H9 (cell line): ENCODE data around the gene NECAB2. TPM values are rescaled to one million over a fixed set of nuclear protein-coding genes. Genes with fewer than 3 reads are reported as not detected.
A peak's percentile ranks its signal among the peaks of the same experiment; 100 is the strongest.

Source experiments
- DNase-seq: peaks from one replicate; pipeline ENCODE4 v3.0.0-alpha.2; 2017
- H2AFZ ChIP-seq: one replicate; pipeline ENCODE4 v1.6.1; 2013; ENCODE audit warnings: mild to moderate bottlenecking, low read length, control low read depth, moderate library complexity
- H2AK5ac ChIP-seq: 2 replicates; pipeline ENCODE4 v1.6.1; 2013; ENCODE audit warnings: low read length, control low read depth, mixed read lengths; ENCODE audit not compliant: insufficient read length
- H2BK120ac ChIP-seq: one replicate; pipeline ENCODE4 v1.6.1; 2013; ENCODE audit warnings: low read depth, mild to moderate bottlenecking, low read length, control low read depth, inconsistent platforms; ENCODE audit not compliant: poor library complexity, severe bottlenecking
- H2BK12ac ChIP-seq: 2 replicates; pipeline ENCODE4 v1.6.1; 2013; ENCODE audit warnings: low read length, control low read depth, mixed read lengths, low read depth; ENCODE audit not compliant: insufficient read length
- H2BK15ac ChIP-seq: 2 replicates; pipeline ENCODE4 v1.6.1; 2013; ENCODE audit warnings: low read depth, low read length, control low read depth
- H2BK20ac ChIP-seq: one replicate; pipeline ENCODE4 v1.6.1; 2013; ENCODE audit warnings: low read depth, mild to moderate bottlenecking, low read length, control low read depth, inconsistent platforms; ENCODE audit not compliant: poor library complexity, severe bottlenecking
- H2BK5ac ChIP-seq: 2 replicates; pipeline ENCODE4 v1.6.1; 2013; ENCODE audit warnings: low read length, control low read depth, mixed read lengths; ENCODE audit not compliant: insufficient read length
- H3K14ac ChIP-seq: 2 replicates; pipeline ENCODE4 v1.6.1; 2013; ENCODE audit warnings: low read length, control low read depth; ENCODE audit not compliant: insufficient read depth
- H3K18ac ChIP-seq: 2 replicates; pipeline ENCODE4 v1.6.1; 2013; ENCODE audit warnings: low read depth, mild to moderate bottlenecking, mixed read lengths, low read length, control low read depth; ENCODE audit not compliant: insufficient read length
- H3K23ac ChIP-seq: 2 replicates; pipeline ENCODE4 v1.6.1; 2013; ENCODE audit warnings: low read length, control low read depth, mixed read lengths, low read depth; ENCODE audit not compliant: insufficient read length
- H3K23me2 ChIP-seq: 2 replicates; pipeline ENCODE4 v1.6.1; 2013; ENCODE audit warnings: low read depth, mild to moderate bottlenecking, mixed read lengths, low read length, control low read depth; ENCODE audit not compliant: insufficient read length, poor library complexity, severe bottlenecking
- H3K27ac ChIP-seq: 2 replicates; pipeline ENCODE4 v1.5.1; 2013; ENCODE audit warnings: low read length, control low read depth, mixed read lengths, low read depth; ENCODE audit not compliant: insufficient read length
- H3K27me3 ChIP-seq: 2 replicates; pipeline ENCODE4 v1.6.1; 2013; ENCODE audit warnings: low read length, control low read depth, inconsistent platforms; ENCODE audit not compliant: insufficient read depth
- H3K4ac ChIP-seq: 2 replicates; pipeline ENCODE4 v1.6.1; 2013; ENCODE audit warnings: low read depth, mild to moderate bottlenecking, control low read depth, inconsistent platforms, low read length, moderate library complexity
- H3K4me1 ChIP-seq: 2 replicates; pipeline ENCODE4 v1.6.1; 2013; ENCODE audit warnings: low read length, control low read depth, inconsistent platforms; ENCODE audit not compliant: insufficient read depth
- H3K4me2 ChIP-seq: 2 replicates; pipeline ENCODE4 v1.6.1; 2013; ENCODE audit warnings: low read length, control low read depth, mixed read lengths; ENCODE audit not compliant: insufficient read length, insufficient read depth
- H3K56ac ChIP-seq: 2 replicates; pipeline ENCODE4 v1.6.1; 2013; ENCODE audit warnings: low read depth, mild to moderate bottlenecking, mixed read lengths, low read length, control low read depth; ENCODE audit not compliant: insufficient read length
- H3K79me1 ChIP-seq: 2 replicates; pipeline ENCODE4 v1.6.1; 2013; ENCODE audit warnings: low read depth, mild to moderate bottlenecking, moderate library complexity, low read length, control low read depth, inconsistent platforms; ENCODE audit not compliant: insufficient read depth, poor library complexity, severe bottlenecking
- H3K79me2 ChIP-seq: 2 replicates; pipeline ENCODE4 v1.6.1; 2013; ENCODE audit warnings: low read length, control low read depth, inconsistent platforms; ENCODE audit not compliant: insufficient read depth
- H3K9ac ChIP-seq: 2 replicates; pipeline ENCODE4 v1.6.1; 2013; ENCODE audit warnings: low read length, control low read depth, mixed read lengths; ENCODE audit not compliant: insufficient read length; ENCODE audit errors: extremely low read depth
- H3K9me3 ChIP-seq: one replicate; pipeline ENCODE4 v1.6.1; 2013; ENCODE audit warnings: low read depth, low read length, inconsistent platforms; ENCODE audit not compliant: control insufficient read depth
- H3T11ph ChIP-seq: one replicate; pipeline ENCODE4 v1.6.1; 2013; ENCODE audit warnings: mild to moderate bottlenecking, low read length, control low read depth, inconsistent platforms
- H4K20me1 ChIP-seq: one replicate; pipeline ENCODE4 v1.6.1; 2013; ENCODE audit not compliant: control insufficient read depth, insufficient read length, insufficient read depth
- H4K5ac ChIP-seq: 2 replicates; pipeline ENCODE4 v1.6.1; 2013; ENCODE audit warnings: low read depth, mild to moderate bottlenecking, mixed read lengths, low read length, control low read depth; ENCODE audit not compliant: insufficient read length
- H4K8ac ChIP-seq: replicated peaks from 2 replicates; pipeline ENCODE4 v1.6.1; 2013; ENCODE audit warnings: low read length, control low read depth, mixed read lengths, low read depth; ENCODE audit not compliant: insufficient read length
- H4K91ac ChIP-seq: 2 replicates; pipeline ENCODE4 v1.6.1; 2013; ENCODE audit warnings: low read depth, mild to moderate bottlenecking, moderate library complexity, mixed read lengths, low read length, control low read depth; ENCODE audit not compliant: insufficient read length
- H3K27ac Mint-ChIP-seq, 3 experiments: 2 replicates in 2 of 3; 3 replicates in 1 of 3; pipeline ENCODE4 v1.8.0; 2020 to 2021; ENCODE audit warnings: mixed read lengths in 3 of 3, mild to moderate bottlenecking in 1 of 3, moderate library complexity in 1 of 3
- H3K27me3 Mint-ChIP-seq: 2 replicates; pipeline ENCODE4 v1.8.0; 2021; ENCODE audit warnings: low read depth, mild to moderate bottlenecking, moderate library complexity, mixed read lengths
- H3K36me3 Mint-ChIP-seq, 3 experiments: 2 replicates in 2 of 3; 3 replicates in 1 of 3; pipeline ENCODE4 v1.8.0; 2020 to 2021; ENCODE audit warnings: low read depth in 3 of 3, mixed read lengths in 3 of 3; ENCODE audit not compliant: insufficient read depth in 1 of 3
- H3K4me1 Mint-ChIP-seq, 2 experiments: 2 replicates each; pipeline ENCODE4 v1.8.0; 2020; ENCODE audit warnings: mixed read lengths in 2 of 2
- H3K4me3 Mint-ChIP-seq, 2 experiments: 2 replicates in 1 of 2; 3 replicates in 1 of 2; pipeline ENCODE4 v1.8.0; 2020 to 2021; ENCODE audit warnings: mild to moderate bottlenecking in 2 of 2, mixed read lengths in 2 of 2, moderate library complexity in 1 of 2
- H3K9me3 Mint-ChIP-seq, 2 experiments: 2 replicates in 1 of 2; 3 replicates in 1 of 2; pipeline ENCODE4 v1.8.0; 2020; ENCODE audit warnings: mild to moderate bottlenecking in 2 of 2, mixed read lengths in 2 of 2, moderate library complexity in 1 of 2
- CTCF ChIP-seq: fragments of 200-600 bp; sonication (generic); conservative IDR thresholded peaks from 3 replicates; pipeline ENCODE4 v1.8.0; 2021; ENCODE audit warnings: antibody characterized with exemption, mild to moderate bottlenecking
- WGBS: extraction: QIAGEN DNeasy Blood & Tissue Kit; methylation state at CpG from one replicate; pipeline ENCODE4 v1.1.7; 2013; ENCODE audit warnings: missing lambda C conversion rate, low lambda C conversion rate, mixed read lengths; ENCODE audit not compliant: insufficient read length; ENCODE audit errors: extremely low coverage; 5-methylcytosine and 5-hydroxymethylcytosine counted together
- total RNA-seq: library from RNA; stranded (reverse); gene quantifications from 2 replicates; pipeline ENCODE4 v1.2.1, GENCODE V29; 2021

NECAB2 gene
- total RNA-seq, 1 experiment from 2014 or later, result 12.6 TPM

DNA sequence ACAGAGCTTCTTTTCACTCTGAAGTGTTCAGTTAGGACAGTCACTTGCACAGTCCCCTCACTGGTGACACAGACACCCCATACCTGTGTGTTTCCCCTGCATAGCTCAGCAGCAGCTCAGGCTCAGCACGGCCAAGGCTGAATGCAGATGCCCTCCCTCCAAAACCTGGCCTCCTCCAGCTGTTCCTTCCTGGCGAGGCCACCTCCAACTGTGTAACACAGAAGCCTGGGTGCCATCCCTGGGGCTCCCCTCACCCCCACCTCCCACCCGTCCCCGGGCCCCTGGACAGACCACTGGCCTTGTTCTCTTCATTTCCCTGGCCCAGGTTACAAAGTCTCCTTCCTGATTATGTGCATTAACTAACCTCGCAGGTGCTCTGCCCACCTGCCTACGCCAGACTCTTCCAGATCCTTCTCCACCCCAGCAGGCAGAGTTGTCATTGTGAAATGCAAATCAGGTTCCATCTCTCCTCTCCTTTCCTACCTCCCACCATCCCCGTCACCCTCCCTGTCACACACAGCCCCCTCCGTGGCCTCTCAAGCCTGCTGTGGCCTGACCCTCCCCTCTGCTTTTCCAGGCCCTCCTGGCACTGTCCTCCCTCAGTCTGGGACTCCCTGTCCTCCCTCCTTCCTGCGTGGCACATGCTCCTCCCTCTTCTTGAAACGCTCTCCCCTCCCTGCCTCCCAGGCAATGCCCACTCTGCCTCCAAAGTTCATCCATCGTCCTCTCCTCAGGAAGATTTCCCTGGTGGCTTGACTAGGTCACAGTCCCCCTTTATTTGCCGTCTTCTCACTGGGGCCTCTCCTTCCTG, 42.7 kb upstream of the NECAB2 start:
- WGBS, result no CpG with 5 or more reads among the region's 12 CpGs
- no peak for TF ChIP-seq CTCF
- no peaks in the 10 kb centered on the region for H3K27me3 ChIP-seq

More for the DNA sequence above, 42.7 kb upstream of the NECAB2 start:
- no peak overlapping the region for H2AFZ ChIP-seq
- no peak overlapping the region for H2BK15ac ChIP-seq
- no peaks in the 10 kb centered on the region for H3K9me3 ChIP-seq
- no peak overlapping the region for H3K9ac ChIP-seq
- Mint-ChIP-seq H3K4me1 (peaks cover 16 to 30% of the 10 kb centered on the region in 2 experiments), H3K4me3 (no peak overlapping the region), H3K36me3 (peaks cover 7 to 14% (median 13%) of the 10 kb centered on the region in 3 experiments; a peak in 6 of 7 replicates), H3K27me3 (peaks cover 2% of the 10 kb centered on the region; the same call in 1 of the 2 replicates), H3K27ac (peak overlapping the region in 2 of 3 experiments; percentile 70 to 93; a peak in 2 of 7 replicates), H3K9me3 (no peaks in the 10 kb centered on the region)
- no peak overlapping the region for H3K23ac ChIP-seq
- H4K20me1 ChIP-seq, result no peaks in the 10 kb centered on the region
- no peak overlapping the region for H4K5ac ChIP-seq
- H2BK120ac ChIP-seq, result no peak overlapping the region
- H4K91ac ChIP-seq, result no peak overlapping the region
- no peak overlapping the region for H4K8ac ChIP-seq
- H3K4ac ChIP-seq, result no peak overlapping the region
- no peaks in the 10 kb centered on the region for H3K79me1 ChIP-seq
- H3T11ph ChIP-seq, result no peak overlapping the region
- no peak overlapping the region for H2BK12ac ChIP-seq
- no peak for DNase-seq
- H3K4me2 ChIP-seq, result no peak overlapping the region
- H2BK5ac ChIP-seq, result no peak overlapping the region
- no peaks in the 10 kb centered on the region for H3K4me1 ChIP-seq
- no peak overlapping the region for H2BK20ac ChIP-seq
- no peak overlapping the region for H3K18ac ChIP-seq
- no peaks in the 10 kb centered on the region for H3K79me2 ChIP-seq
- H3K56ac ChIP-seq, result no peak overlapping the region
- no peak overlapping the region for H3K14ac ChIP-seq
- H3K27ac ChIP-seq, result no peak overlapping the region
- peaks cover 4% of the 10 kb centered on the region for H3K23me2 ChIP-seq
- no peak overlapping the region for H2AK5ac ChIP-seq
